ENCODE data around the gene PCDHB5.
"Not testable (repeated sequence)": the region's sequence is repeated elsewhere in the genome, so short reads cannot be mapped to it uniquely, and the experiment has no call there.

The PCDHB5 gene

DNA sequence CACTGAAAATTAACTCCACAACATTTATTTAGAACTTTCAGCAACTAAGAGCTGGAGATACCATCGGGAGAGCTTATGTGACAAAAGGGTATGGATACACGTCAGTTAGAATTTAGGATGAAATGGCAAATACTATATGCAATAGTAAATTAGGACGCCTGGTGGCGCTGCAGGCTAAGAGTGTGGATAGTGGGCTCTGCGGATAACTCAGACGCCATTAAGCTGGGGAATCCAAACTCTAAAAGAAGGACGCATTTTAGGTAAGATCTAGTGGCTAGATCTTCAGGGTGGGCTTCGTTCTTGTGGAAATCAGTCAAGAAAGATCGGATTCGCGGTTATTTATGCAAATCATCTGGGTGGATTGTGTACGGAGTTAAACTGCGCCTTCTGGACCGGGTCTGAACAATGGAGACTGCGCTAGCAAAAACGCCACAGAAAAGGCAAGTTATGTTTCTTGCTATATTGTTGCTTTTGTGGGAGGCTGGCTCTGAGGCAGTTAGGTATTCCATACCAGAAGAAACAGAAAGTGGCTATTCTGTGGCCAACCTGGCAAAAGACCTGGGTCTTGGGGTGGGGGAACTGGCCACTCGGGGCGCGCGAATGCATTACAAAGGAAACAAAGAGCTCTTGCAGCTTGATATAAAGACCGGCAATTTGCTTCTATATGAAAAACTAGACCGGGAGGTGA is at the start of gene PCDHB5:
TSS of gene PCDHB5 (plus strand) at position 177 of the 688 bp plus-strand sequence. CDS start at position 406, 229 bp downstream.
- no peak for DNase-seq (ENCODE audit: low spot score)

DNA sequence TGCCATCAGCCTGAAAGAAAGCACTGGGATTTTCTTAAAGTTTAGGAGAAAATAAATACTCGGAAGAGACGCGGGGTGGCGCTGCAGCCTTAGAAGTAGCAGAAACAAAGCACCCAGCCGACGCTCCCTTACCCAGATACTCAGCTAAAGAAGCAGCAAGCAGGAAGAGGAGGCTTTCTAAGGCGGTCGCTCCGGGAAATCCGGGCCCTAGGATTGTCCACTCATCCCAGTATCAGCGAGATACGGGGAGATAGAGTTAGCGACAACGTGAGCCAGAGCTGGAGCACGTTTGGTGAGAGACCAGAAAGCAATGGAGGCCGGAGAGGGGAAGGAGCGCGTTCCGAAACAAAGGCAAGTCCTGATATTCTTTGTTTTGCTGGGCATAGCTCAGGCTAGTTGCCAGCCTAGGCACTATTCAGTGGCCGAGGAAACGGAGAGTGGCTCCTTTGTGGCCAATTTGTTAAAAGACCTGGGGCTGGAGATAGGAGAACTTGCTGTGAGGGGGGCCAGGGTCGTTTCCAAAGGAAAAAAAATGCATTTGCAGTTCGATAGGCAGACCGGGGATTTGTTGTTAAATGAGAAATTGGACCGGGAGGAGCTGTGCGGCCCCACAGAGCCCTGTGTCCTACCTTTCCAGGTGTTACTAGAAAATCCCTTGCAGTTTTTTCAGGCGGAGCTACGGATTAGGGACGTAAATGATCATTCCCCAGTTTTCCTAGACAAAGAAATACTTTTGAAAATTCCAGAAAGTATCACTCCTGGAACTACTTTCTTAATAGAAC is 40.3 kb upstream of the PCDHB5 start, which contains the start of gene PCDHB2:
TSS of gene PCDHB2 (plus strand) at position 135 of the 782 bp plus-strand sequence. CDS start at position 311, 176 bp downstream.
- DNase-seq (ENCODE audit: low spot score) = peak; percentile 64

DNA sequence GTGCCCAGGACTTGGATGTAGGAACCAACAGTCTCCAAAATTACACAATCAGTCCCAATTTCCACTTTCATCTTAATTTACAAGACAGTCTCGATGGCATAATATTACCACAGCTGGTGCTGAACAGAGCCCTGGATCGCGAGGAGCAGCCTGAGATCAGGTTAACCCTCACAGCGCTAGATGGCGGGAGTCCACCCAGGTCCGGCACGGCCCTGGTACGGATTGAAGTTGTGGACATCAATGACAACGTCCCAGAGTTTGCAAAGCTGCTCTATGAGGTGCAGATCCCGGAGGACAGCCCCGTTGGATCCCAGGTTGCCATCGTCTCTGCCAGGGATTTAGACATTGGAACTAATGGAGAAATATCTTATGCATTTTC is 39.8 kb upstream of the PCDHB5 start:
- DNase-seq (ENCODE audit: low spot score) = no peak

DNA sequence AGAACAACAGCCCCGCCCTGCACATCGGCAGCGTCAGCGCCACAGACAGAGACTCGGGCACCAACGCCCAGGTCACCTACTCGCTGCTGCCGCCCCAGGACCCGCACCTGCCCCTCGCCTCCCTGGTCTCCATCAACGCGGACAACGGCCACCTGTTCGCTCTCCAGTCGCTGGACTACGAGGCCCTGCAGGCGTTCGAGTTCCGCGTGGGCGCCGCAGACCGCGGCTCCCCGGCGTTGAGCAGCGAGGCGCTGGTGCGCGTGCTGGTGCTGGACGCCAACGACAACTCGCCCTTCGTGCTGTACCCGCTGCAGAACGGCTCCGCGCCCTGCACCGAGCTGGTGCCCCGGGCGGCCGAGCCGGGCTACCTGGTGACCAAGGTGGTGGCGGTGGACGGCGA is 38.8 kb upstream of the PCDHB5 start:
- not testable (repeated sequence) for DNase-seq (ENCODE audit: low spot score)

DNA sequence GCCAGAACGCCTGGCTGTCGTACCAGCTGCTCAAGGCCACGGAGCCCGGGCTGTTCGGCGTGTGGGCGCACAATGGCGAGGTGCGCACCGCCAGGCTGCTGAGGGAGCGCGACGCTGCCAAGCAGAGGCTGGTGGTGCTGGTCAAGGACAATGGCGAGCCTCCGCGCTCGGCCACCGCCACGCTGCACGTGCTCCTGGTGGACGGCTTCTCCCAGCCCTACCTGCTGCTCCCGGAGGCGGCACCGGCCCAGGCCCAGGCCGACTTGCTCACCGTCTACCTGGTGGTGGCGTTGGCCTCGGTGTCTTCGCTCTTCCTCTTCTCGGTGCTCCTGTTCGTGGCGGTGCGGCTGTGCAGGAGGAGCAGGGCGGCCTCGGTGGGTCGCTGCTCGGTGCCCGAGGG is 38.4 kb upstream of the PCDHB5 start:
- not testable (repeated sequence) for DNase-seq (ENCODE audit: low spot score)

DNA sequence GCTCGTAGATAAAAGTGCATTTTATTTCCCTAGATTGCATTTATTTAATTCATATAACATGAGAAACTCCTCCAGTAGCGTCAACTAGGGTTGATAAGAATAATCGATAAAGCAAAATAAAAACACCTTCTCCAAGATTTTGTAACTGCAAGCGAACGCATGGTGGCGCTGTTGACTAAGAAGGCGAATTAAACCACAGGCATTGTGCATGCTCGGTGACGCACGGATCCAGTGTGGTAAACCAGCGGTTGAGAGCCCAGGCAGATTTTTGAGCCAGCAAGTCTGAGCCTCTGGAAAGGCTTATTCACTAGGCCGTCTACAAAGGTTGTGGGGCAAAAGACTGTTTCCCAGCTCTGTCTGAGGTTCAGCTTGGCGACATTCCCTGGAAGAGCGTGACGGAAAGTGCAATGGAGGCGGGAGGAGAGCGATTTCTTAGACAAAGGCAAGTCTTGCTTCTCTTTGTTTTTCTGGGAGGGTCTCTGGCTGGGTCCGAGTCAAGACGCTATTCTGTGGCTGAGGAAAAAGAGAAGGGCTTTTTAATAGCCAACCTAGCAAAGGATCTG is 34.7 kb upstream of the PCDHB5 start, which contains the start of gene PCDHB3:
TSS of gene PCDHB3 (plus strand) at position 231 of the 563 bp plus-strand sequence. CDS start at position 408, 177 bp downstream.
- peak; percentile 72 for DNase-seq (ENCODE audit: low spot score)

DNA sequence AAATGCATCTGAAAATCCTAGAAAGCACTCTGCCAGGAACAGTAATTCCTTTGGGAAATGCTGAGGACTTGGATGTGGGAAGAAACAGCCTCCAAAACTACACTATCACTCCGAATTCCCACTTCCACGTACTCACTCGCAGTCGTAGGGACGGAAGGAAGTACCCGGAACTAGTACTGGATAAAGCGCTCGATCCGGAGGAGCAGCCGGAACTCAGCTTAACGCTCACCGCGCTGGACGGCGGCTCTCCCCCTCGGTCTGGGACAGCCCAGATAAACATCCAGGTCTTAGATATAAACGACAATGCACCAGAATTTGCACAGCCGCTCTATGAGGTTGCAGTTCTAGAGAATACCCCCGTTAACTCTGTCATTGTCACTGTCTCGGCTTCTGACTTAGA is 33.9 kb upstream of the PCDHB5 start:
- peak; percentile 47 for DNase-seq (ENCODE audit: low spot score)

DNA sequence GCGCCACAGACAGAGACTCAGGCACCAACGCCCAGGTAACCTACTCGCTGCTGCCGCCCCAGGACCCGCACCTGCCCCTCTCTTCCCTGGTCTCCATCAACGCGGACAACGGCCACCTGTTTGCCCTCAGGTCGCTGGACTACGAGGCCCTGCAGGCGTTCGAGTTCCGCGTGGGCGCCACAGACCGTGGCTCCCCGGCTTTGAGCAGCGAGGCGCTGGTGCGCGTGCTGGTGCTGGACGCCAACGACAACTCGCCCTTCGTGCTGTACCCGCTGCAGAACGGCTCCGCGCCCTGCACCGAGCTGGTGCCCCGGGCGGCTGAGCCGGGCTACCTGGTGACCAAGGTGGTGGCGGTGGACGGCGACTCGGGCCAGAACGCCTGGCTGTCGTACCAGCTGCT is 32.9 kb upstream of the PCDHB5 start:
- DNase-seq (ENCODE audit: low spot score) = not testable (repeated sequence)

DNA sequence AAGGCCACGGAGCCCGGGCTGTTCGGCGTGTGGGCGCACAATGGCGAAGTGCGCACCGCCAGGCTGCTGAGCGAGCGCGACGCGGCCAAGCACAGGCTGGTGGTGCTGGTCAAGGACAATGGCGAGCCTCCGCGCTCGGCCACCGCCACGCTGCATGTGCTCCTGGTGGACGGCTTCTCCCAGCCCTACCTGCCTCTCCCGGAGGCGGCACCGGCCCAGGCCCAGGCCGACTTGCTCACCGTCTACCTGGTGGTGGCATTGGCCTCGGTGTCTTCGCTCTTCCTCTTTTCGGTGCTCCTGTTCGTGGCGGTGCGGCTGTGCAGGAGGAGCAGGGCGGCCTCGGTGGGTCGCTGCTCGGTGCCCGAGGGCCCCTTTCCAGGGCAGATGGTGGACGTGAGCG is 32.5 kb upstream of the PCDHB5 start:
- not testable (repeated sequence) for DNase-seq (ENCODE audit: low spot score)

DNA sequence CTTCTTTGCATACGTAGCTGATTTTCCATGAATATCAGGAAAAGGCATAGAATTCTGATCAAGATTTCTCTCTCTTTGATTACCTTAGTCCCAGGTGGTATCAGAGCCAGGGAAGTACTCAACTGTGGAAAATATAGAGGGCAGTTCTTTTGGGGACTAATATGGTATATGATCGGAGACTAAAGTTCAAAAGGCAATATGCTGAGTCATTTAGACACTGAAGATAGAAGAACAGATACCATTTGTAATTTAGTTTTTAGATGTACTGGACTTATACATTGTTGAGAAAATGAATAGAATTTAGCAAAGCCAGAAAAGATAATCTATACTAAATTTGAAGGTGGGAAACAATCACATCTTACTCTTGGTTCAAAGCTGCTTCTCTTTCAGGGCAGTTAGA is 29.7 kb upstream of the PCDHB5 start:
- no peak for DNase-seq (ENCODE audit: low spot score)

DNA sequence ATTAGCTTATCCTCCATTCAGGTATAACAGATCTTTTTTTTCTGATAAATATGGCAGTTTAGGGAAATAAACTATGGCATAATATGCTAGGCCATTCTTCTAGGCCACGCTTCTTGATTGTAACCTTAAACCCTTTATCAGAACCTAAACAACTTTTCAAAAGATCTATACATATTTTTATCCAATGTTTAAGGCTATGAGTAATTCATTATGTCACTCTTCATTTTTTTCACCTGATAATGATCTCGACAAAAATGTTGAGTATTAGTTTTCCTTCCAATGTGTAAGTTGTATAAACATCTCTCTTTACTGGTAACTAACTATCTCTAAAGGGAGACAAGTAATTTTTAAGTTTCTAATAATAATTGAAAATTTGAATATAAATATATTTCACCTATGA is 15.8 kb upstream of the PCDHB5 start:
- DNase-seq (ENCODE audit: low spot score) = no peak

DNA sequence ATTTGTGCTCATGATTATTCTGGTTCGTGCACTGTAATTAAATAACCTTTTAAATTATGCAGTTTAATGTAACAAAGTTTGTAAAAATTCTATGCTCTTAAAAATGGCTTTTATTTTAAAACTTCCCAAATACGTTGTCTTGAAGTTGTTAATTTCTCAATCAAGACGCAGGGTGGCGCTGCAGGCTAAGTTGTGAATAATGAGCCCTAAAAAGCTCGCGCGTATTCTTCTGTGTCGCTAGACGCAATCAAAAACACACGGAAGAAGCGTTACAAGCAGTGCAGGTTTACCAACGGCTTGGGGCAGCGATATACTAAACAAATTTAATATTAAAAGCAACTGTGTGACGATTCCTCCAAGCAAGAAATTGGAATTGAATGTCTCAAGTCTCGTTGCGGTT is 13.4 kb upstream of the PCDHB5 start, which contains the start of gene PCDHB4:
TSS of gene PCDHB4 (plus strand) at position 256 of the 400 bp plus-strand sequence. CDS start 181 bp downstream, outside the sequence.
- DNase-seq (ENCODE audit: low spot score) = no peak

DNA sequence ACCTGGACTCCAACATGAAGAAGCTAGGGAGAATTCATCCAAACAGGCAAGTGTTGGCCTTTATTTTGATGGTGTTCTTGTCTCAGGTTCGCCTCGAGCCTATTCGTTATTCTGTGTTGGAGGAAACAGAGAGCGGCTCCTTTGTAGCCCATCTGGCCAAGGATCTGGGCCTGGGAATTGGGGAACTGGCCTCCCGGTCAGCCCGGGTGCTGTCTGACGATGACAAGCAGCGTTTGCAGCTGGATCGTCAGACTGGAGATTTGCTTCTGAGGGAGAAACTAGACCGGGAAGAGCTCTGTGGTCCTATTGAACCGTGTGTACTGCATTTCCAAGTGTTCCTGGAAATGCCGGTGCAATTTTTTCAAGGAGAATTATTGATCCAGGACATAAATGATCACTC is 13.0 kb upstream of the PCDHB5 start:
- no peak for DNase-seq (ENCODE audit: low spot score)

DNA sequence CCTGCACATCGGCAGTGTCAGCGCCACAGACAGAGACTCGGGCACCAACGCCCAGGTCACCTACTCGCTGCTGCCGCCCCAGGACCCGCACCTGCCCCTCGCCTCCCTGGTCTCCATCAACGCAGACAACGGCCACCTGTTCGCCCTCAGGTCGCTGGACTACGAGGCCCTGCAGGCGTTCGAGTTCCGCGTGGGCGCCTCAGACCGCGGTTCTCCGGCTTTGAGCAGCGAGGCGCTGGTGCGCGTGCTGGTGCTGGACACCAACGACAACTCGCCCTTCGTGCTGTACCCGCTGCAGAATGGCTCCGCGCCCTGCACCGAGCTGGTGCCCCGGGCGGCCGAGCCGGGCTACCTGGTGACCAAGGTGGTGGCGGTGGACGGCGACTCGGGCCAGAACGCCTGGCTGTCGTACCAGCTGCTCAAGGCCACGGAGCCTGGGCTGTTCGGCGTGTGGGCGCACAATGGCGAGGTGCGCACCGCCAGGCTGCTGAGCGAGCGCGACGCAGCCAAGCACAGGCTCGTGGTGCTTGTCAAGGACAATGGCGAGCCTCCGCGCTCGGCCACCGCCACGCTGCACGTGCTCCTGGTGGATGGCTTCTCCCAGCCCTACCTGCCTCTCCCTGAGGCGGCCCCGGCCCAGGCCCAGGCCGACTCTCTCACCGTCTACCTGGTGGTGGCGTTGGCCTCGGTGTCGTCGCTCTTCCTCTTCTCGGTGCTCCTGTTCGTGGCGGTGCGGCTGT is 11.4 kb upstream of the PCDHB5 start:
- not testable (repeated sequence) for DNase-seq (ENCODE audit: low spot score)

DNA sequence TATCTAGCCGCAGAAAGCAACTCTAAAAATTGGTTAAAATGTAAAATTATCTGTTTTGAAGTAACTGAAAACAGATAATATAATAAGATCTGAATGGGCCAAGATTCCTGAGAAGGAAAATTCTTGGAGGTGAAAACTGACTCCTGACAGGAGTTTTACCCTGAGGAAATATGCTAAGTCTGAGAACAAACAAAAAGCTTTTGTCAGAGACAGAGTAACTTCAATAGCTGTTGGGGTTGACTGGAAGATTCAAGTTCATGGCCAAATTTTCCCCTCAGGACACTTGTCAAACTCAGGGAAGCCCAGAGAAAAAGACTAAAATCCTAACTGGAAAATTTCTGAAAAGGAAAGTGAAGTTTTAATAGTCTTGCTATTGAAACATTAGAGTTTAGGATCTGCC is 7.7 kb upstream of the PCDHB5 start:
- DNase-seq (ENCODE audit: low spot score) = no peak

DNA sequence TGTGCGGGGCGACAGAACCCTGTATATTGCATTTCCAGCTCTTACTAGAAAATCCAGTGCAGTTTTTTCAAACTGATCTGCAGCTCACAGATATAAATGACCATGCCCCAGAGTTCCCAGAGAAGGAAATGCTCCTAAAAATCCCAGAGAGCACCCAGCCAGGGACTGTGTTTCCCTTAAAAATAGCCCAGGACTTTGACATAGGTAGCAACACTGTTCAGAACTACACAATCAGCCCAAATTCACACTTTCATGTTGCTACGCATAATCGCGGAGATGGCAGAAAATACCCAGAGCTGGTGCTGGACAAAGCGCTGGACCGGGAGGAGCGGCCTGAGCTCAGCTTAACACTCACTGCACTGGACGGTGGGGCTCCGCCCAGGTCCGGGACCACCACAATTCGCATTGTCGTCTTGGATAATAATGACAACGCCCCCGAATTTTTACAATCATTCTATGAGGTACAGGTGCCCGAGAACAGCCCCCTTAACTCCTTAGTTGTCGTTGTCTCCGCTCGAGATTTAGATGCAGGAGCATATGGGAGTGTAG is 786 bp downstream of the PCDHB5 start:
- no peak for DNase-seq (ENCODE audit: low spot score)

DNA sequence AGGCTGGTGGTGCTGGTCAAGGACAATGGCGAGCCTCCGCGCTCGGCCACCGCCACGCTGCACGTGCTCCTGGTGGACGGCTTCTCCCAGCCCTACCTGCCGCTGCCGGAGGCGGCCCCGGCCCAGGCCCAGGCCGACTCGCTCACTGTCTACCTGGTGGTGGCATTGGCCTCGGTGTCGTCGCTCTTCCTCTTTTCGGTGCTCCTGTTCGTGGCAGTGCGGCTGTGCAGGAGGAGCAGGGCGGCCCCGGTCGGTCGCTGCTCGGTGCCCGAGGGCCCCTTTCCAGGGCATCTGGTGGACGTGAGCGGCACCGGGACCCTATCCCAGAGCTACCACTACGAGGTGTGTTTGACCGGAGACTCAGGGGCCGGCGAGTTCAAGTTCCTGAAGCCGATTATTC is 2.3 kb downstream of the PCDHB5 start:
- not testable (repeated sequence) for DNase-seq (ENCODE audit: low spot score)

DNA sequence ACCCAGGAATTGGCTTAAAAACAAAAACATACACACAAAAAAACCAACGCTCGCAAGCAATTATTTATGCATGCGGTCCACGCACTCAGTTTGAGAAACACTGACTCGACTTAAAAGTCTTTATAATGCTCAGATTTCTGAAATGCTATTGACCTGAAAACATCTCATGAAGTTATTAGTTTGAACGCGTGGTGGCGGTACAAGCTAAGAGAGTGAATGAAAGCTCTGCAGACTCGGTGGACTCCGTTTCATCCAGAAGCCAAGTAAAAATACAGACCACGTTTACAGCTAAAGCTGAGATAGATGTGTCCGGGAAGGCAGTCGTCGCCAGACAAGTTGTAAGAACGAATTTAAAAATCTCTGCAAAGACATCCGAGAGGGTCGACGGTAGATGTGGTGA is 14.8 kb downstream of the PCDHB5 start, which contains the start of gene PCDHB6:
TSS of gene PCDHB6 (plus strand) at position 246 of the 400 bp plus-strand sequence. CDS start 201 bp downstream, outside the sequence.
- no peak for DNase-seq (ENCODE audit: low spot score)

DNA sequence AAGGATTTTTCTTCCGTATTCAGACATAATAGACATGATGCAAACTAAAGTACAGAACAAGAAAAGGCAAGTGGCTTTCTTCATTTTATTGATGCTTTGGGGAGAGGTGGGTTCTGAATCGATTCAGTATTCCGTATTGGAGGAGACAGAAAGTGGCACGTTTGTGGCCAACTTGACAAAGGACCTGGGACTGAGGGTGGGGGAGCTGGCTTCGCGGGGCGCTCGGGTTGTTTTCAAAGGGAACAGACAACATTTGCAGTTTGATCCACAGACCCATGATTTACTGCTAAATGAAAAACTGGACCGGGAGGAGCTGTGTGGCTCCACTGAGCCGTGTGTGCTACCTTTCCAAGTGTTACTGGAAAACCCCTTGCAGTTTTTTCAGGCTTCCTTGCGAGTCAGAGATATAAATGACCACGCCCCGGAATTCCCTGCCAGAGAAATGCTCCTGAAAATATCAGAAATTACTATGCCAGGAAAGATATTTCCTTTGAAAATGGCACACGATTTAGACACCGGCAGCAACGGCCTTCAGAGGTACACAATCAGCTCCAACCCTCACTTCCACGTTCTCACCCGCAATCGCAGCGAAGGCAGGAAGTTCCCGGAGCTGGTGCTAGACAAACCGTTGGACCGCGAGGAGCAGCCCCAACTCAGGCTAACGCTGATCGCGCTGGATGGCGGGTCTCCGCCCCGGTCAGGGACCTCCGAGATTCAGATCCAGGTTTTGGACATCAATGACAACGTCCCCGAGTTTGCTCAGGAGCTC is 15.4 kb downstream of the PCDHB5 start:
- no peak for DNase-seq (ENCODE audit: low spot score)

DNA sequence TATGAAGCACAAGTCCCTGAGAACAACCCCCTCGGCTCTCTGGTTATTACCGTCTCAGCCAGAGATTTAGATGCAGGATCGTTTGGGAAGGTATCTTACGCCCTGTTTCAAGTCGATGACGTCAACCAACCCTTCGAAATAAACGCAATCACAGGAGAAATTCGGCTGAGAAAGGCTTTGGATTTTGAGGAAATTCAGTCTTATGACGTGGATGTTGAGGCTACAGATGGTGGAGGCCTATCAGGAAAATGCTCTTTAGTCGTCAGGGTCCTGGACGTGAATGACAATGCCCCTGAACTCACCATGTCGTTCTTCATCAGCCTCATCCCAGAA is 16.0 kb downstream of the PCDHB5 start:
- DNase-seq (ENCODE audit: low spot score) = no peak

DNA sequence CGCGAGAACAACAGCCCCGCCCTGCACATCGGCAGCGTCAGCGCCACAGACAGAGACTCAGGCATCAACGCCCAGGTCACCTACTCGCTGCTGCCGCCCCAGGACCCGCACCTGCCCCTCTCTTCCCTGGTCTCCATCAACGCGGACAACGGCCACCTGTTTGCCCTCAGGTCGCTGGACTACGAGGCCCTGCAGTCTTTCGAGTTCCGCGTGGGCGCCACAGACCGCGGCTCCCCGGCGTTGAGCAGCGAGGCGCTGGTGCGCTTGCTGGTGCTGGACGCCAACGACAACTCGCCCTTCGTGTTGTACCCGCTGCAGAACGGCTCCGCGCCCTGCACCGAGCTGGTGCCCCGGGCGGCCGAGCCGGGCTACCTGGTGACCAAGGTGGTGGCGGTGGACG is 16.6 kb downstream of the PCDHB5 start:
- not testable (repeated sequence) for DNase-seq (ENCODE audit: low spot score)
